GM19463 (cell line): ENCODE results near the gene S1PR3.

Experiments
- ATAC-seq: cut with Tn5 transposase; IDR thresholded peaks from one replicate; pipeline ENCODE4 v1.9.1; 2021; ENCODE audit warnings: mild to moderate bottlenecking, moderate library complexity; ENCODE audit not compliant: unreplicated experiment

S1PR3 gene

GRCh38 chr9:89008055-89008743, 16.9 kb downstream of the S1PR3 start:
- ATAC-seq, result no peak

DNA sequence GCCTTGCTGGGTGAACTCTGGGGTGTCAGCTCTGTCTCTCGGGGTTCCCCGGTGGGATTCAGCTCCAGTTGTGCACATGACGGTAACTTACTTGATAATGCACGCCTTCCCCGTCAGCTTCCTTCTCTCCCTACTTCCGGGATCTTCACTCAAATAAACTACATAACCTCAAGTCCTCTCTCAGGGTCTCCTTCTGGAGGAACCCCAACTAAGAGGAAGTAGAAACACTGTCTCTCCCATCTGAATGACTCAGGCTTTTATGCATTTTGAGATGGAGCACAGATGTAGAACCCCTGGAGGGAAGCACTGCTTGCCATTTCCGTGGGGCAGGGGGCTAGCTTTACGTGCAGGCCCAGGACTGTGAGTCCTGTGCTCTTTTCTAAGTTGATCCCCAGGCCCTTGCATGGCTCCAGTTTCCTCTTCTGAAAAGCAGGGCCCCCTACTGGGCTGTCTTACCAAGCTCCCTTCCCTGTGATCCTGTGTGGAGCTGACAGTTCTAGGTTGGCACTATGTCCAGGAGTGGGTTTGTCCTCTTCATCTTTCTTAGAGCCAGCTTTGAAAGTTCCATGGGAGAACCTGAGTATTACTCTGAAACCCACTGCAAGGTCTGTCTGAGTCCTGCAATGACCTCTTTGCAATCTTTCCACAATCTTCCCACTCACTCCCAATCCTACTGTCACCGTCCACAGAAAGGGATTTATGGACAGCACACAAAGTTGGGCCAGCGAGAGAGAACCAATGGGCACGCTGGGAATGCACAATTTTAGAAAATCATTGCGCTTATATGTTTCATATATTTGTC, 17.7 kb downstream of the S1PR3 start:
- no peak for ATAC-seq

DNA sequence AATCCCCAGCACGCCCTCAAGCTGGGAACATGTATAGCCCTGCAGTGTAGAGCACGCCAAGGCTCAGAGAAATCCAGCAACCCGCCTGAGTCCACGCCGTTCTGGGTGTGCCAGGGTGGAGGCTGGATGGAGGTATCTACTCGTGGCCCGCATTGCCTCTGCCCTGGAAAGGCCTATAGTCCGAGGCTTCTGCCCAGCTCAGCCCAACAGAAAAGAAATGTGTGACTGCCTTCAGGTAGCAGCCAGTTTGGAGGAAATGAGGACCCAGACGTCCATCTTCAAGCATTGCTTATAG, 18.2 kb downstream of the S1PR3 start:
- ATAC-seq, result no peak

- ATAC-seq, result no peak
Measured at GRCh38 chr9:89010056-89010455, 18.8 kb downstream of the S1PR3 start.

DNA sequence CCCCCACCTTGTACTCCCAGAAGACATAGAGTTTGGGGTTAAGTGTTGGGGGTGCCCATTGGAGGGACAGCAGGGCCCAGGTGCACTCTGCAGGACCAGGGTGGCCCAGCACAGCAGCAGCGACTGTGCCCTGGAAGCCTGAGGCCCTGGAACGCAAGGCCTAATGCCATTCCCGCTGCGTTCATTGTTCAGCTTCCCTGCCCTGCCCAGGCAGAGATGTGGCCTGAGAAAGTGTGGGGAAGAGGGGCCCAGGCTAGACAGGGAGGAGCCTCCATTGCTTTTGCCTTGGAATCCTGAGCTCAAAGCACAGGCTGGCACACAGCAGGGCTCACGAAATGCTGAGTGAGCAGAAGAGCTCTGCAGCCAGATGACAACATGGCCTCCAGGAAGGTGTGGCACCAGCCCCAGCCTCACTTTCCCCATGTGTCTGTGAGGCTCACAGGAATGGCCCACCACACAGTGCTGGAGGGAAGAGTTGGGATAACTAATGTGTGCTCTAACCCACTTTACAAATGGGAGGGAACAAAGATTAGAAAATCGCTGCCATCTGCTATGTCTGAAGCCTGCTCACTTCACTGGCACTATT, 19.4 kb downstream of the S1PR3 start:
- ATAC-seq, result no peak

DNA sequence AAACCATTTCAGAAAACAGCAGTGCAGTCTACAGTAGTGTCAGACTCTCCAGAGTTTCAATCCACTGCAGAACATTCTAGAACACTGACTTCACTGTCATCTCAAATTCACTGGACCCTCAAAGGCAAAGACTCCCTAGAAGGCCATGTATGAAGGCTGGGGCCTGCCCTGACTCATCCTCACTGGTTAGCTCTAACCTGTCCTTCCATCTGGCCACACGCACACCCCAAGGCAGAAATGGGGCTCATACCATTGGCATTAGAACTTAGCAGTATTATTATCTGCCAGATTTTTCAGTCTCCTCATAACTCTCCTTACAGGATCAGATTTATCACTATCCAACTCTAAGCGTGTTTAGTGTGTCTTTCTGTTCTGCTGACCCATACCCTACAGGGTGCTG, 20.4 kb downstream of the S1PR3 start:
- no peak for ATAC-seq

DNA sequence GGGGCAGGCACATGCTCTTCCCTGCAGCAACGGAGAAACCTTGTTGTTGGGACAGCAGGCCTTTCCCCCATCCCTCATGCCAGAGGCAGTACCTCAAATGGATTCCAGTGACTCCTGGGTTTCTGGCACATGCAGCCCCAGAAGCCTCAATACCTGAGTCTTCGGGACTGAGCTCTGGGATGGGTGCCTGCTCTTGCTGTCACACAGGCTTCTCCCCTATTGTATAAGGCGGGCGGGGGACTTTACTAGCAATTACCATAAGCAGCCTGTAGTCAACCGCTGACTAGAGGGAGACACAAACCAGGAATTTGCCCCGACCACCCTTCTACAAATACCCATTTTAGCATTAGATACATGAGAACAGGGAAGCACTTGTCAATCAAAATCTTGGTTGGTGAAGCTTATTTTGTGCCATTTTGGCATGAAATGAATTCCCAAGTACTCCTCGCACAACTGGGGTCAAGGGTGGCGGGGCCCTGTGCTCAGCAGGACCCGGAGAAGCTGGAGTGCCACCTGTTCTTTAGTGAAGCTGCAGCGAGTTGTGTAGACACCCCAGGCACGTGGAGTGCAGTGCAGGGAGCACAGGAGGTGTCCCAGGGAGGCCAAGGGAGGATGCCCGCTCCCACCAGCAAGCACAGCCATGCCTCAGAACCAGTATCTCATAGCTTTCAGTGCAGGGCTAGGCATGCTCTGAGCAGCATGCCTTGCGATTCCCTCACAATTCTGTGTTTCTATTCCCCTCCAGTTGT, 21.2 kb downstream of the S1PR3 start:
- ATAC-seq, result no peak

DNA sequence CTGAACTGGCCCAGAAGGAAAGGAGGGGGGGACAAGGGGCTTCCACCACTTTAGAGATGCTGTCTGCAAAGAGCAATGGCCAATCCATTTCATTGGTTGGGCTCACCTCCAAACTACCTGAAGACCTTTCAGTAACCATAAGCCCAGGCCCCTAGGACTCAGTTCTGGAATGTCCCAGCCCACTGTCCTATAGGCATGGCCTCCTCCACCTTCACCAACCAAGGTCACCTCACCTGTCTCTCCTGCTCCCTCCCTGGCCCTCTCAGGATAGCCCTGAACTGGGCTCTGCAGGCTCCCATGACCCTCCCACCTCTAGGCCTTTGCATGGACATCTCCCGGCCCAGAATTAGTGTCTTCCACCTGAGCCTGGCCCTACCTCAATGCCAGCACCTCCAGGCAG, 22.4 kb downstream of the S1PR3 start:
- ATAC-seq, result no peak

DNA sequence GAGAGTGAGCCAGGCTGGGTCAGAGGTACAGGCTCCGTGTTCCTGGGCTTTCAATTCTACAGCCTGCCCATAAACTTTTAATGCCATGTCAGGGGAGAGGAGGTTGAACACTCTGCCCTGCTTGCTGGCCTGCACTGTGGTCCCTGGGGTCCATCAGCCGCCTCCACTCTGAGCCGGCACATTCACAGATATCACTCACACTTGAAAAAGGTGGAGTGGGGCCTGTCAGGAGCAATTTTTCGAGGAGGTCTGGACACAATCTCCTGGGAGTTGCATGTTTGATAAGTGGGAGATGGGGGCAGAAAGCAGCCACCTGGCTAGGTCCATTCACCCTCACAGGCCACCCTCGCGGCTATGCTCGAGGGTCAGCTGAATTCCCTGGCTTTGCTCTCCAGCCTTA, 22.9 kb downstream of the S1PR3 start:
- ATAC-seq, result no peak

- no peak for ATAC-seq
Measured at GRCh38 chr9:89015336-89015735, 24.1 kb downstream of the S1PR3 start.

- ATAC-seq, result no peak
Measured at GRCh38 chr9:89020754-89021153, 29.5 kb downstream of the S1PR3 start.

GRCh38 chr9:89021154-89021803, 30.0 kb downstream of the S1PR3 start:
- ATAC-seq, result no peak

DNA sequence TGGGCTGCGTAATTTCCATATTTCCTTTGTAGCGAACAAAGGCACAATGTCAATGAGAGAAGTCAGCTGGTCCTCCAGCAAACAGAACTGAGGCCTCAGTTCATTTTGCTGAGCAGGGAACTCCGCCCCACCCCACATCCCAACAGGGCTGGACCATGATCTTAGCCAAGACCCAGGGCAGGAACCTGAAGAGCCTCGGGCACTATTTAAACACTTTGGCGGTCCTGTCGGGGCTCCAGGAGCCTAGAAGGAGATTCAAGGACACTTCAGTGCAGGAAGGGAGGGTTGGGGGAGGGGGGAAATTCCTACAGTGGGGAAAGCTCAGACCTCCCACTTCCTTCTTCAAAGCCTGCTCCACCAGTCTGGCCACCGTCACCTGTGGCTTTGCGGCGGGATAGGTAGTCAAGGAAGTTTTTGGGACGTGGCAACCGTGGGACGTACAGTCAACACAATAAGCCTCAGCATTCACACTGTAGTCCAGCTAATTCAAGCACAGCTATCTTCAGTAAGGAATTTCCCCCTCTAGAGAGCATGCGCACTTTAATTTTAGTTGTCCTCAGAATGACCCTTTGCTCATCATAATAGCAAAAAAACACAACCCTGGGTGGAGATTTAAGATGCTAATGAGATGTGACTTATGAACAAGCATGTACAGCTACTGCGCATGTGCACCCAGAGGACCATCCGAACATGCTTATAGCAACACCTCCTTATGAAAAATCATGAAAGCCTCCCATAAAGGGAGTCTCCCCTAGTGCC, 30.9 kb downstream of the S1PR3 start:
- no peak for ATAC-seq

- no peak for ATAC-seq
Measured at GRCh38 chr9:89022902-89023301, 31.6 kb downstream of the S1PR3 start.

DNA sequence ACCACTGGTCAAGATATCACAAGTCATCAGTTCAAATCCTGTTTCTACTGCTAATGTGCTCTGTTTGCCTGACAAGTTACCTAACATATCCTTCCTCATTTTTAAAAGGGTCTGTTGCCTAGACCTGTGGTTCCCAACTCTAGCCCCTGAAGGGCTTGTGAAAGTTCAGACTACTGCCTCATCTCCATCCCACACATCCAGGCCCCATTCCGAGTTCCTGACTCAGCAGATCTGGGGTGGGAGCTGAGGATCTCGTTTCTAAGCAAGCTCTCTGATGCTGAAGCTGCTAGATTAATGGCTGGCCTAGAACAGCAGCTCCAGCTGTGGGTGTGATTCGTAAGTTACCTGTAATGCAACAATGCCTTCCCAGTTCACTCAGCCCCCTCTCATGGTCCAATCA, 32.5 kb downstream of the S1PR3 start:
- ATAC-seq, result no peak

DNA sequence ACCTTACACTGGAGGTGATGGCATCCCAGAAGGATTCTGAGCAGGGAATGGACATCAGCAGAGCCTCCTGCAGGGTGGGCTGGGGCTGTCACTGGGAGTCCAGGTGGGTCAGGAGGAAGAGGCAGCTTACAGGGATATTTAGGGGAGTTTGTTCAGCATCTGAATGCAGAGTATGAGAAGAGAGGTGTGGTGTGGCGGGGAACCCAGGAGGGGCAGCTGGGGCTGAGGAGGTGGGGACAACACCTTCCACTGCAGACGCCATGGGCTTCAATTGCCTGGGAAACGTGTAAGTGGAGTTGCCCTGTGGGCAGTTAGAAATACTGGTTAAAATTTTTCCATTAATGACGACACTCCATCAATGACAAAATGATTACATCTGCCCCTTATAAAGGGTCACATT, 33.5 kb downstream of the S1PR3 start:
- no peak for ATAC-seq

DNA sequence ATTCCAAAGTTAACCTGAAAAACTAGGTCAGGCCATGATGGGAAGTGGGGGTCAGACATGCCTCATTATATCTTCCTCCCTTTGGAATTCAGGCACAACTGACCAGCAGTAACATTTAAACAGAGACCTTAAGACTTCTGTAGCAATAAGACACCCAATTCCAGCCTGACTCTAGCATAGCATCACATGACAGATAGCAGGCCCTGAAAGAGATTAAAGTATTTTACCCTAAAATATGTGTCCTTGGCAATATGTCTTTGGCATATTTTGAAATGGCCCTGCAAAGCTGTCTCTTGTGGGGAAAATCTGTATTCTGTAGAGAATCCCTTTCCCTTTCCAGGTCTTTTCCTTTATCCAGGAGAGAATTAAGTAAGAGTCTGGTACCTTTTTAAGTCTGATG, 34.3 kb downstream of the S1PR3 start:
- ATAC-seq, result no peak

DNA sequence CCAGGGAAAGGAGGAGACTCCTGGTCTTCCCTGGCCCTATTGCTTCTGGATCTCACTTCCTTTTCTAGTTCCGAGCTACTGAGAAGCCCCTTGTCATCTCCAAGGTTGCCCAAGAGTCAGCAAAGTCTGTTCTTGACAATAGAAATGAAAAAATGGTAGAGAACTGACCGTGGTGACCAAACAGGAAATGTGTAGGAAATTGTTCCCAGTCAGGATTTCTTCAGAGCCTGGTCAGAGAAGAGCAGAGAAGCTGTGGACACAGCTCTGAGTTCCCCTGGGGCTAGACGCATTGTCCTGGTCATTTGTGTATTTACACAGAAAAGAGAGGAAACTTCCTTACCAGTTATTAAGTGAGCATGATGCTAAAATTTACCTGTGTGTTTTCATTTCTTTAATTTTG, 35.6 kb downstream of the S1PR3 start:
- no peak for ATAC-seq

DNA sequence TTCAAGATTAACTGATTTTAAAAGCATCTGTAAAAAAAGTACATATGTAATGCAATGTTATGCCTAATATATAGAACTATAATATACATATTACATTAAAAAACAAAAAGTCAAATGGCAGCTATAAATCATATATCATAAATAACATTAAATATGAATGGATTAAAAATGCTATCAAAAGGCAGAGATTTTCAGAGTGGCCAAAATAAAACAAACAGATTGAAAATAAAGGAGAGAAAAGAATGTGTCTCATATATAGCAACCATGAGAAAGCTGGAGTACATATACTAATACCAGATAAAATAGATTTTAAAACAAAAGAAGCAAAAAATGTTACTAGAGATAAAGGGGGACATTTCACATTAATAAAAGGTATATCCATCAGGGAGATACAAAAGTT, 38.5 kb downstream of the S1PR3 start:
- ATAC-seq, result no peak

- ATAC-seq, result no peak
Measured at GRCh38 chr9:89032173-89032572, 40.9 kb downstream of the S1PR3 start.

DNA sequence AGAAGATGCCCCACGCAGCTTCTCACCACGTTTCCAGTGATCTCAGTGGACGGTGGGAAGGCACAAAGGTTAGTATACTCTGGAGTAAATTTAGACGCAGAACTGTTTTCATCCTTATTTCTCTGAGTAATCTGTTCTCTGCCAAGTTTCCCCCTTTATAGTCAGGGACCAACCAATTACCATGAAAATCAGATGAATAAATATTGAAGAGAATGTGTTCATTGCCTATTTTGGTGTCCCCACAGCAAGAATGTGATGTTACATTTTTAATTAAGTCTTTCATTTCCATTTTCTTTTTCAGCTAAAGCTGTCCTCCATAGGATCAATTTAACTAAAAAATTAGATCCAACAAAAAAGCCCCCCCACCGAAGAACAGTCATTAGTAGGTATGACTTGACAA, 41.4 kb downstream of the S1PR3 start:
- ATAC-seq, result no peak
